ENCODE measurements around the gene DAB1. TPM values are rescaled to one million over a fixed set of nuclear protein-coding genes. Genes with fewer than 3 reads are reported as not detected.

Gene DAB1
- total and polyA plus RNA-seq, 10 of the 15 experiments (the other 5 are each of a cell fraction or from before 2014, with no cell fraction given) = 0.02 to 0.10 (median 0.03) TPM; not detected in 5

DNA sequence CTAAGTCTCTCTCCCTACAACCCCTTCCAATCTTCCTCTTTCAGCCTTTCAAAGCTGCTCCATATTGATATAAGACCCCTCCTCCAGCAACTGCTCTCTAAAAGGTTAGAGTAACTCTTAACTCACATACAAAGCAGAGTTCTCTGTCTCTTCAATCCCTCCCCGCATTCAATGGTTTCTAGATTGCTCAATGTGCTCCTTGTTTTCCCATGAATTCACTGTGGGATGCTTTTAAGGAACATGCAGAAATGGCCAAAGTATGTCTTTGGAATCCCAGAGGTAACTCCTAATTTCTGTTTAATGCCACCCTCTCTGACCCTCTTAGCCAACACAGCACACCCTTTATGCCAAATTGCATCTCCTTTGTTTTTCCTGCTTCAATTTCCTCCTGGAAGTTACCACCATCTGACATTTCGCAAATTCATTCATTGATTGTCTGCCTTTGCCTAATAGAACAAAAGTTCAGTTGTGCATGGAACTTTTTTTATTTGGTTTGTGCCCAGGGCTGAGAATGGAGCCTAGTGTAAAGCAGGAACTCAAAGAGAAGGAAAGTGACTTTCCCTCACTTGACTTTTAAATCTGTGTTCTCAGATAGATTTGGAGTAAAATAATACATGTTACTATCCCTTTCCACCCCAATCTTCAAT is 285.3 kb downstream of the DAB1 start:
- no peak for DNase-seq (ENCODE audit: low read depth, low spot score)
- intact Hi-C loops (cut with micrococcal nuclease; ENCODE audit: unreplicated experiment) (loop anchor here (1.0 kb wide), 1 partner anchor 30 kb away; no protein-coding TSS in a partner anchor), in situ Hi-C loops (cut with MboI) (no loop called here)
- no peaks in the 10 kb centered on the region for H3K36me3 ChIP-seq (ENCODE audit: control insufficient read depth in 2 of 2, insufficient read depth in 2 of 2, low read length in 1 of 2)
- ATAC-seq = no peak; the same call in 2 of the 3 replicates
- H3K27me3 ChIP-seq (replicated peaks in 1 of 2; ENCODE audit: control insufficient read depth in 2 of 2, insufficient read depth in 2 of 2, low read length in 1 of 2) = no peaks in the 10 kb centered on the region
- no peak overlapping the region for H3K4me3 ChIP-seq
- ChIA-PET CTCF (no interaction called here), SMC1A (ENCODE audit: uncharacterized antibody, unreplicated experiment) (no interaction called here), RAD21 (ENCODE audit: unreplicated experiment) (no interaction called here), POLR2A (interaction anchor here (1.2 kb wide), 1 partner anchor 66 kb away, joined by 4 read pairs; no protein-coding TSS in a partner anchor)
- no peaks in the 10 kb centered on the region for H3K9me3 ChIP-seq (replicated peaks; ENCODE audit: control insufficient read depth, insufficient read depth, low read length)
- H2AFZ ChIP-seq (ENCODE audit: control insufficient read depth, low read depth, low read length) = no peak overlapping the region
- no peak overlapping the region for H3K9ac ChIP-seq (ENCODE audit: control insufficient read depth, insufficient read depth, low read length)
- no peaks in the 10 kb centered on the region for H3K4me1 ChIP-seq (ENCODE audit: control insufficient read depth, insufficient read depth, low read length)
- H3K79me2 ChIP-seq (ENCODE audit: control insufficient read depth, insufficient read depth, low read length) = no peaks in the 10 kb centered on the region
- no peak overlapping the region for H3K4me2 ChIP-seq (ENCODE audit: control insufficient read depth, insufficient read depth)
- no TSS peak for BruUV-seq (replicated peaks)
- H3K27ac ChIP-seq (ENCODE audit: control insufficient read depth, insufficient read depth) = no peak overlapping the region
- no peak for FAIRE-seq
- 3% methylated on average over 2 of the region's 2 CpGs for WGBS (ENCODE audit: insufficient coverage, insufficient replicate concordance, low lambda C conversion rate, missing lambda C conversion rate)
- no peaks in the 10 kb centered on the region for H4K20me1 ChIP-seq (ENCODE audit: control insufficient read depth, insufficient read depth)
- TF ChIP-seq, protein P1, sequence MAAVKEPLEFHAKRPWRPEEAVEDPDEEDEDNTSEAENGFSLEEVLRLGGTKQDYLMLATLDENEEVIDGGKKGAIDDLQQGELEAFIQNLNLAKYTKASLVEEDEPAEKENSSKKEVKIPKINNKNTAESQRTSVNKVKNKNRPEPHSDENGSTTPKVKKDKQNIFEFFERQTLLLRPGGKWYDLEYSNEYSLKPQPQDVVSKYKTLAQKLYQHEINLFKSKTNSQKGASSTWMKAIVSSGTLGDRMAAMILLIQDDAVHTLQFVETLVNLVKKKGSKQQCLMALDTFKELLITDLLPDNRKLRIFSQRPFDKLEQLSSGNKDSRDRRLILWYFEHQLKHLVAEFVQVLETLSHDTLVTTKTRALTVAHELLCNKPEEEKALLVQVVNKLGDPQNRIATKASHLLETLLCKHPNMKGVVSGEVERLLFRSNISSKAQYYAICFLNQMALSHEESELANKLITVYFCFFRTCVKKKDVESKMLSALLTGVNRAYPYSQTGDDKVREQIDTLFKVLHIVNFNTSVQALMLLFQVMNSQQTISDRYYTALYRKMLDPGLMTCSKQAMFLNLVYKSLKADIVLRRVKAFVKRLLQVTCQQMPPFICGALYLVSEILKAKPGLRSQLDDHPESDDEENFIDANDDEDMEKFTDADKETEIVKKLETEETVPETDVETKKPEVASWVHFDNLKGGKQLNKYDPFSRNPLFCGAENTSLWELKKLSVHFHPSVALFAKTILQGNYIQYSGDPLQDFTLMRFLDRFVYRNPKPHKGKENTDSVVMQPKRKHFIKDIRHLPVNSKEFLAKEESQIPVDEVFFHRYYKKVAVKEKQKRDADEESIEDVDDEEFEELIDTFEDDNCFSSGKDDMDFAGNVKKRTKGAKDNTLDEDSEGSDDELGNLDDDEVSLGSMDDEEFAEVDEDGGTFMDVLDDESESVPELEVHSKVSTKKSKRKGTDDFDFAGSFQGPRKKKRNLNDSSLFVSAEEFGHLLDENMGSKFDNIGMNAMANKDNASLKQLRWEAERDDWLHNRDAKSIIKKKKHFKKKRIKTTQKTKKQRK (IDR thresholded peaks at IDR 0.05; ENCODE audit: low read depth, low read length) = no peak
- TF ChIP-seq SREBF1 (IDR thresholded peaks at IDR 0.05; ENCODE audit: low read length) (no peak), CBX3 (IDR thresholded peaks at IDR 0.05; ENCODE audit: borderline replicate concordance, low read depth) (no peak), ZZZ3 (IDR thresholded peaks at IDR 0.05; ENCODE audit: control insufficient read depth, insufficient read length, low read depth) (no peak), BRCA1 (IDR thresholded peaks at IDR 0.05; ENCODE audit: low read depth, low read length) (no peak), ZNF384 (IDR thresholded peaks at IDR 0.05; ENCODE audit: borderline replicate concordance, low read depth, low read length) (no peak), MXI1 (IDR thresholded peaks at IDR 0.05; ENCODE audit: low read depth, low read length) (no peak), MTA2 (IDR thresholded peaks at IDR 0.05; ENCODE audit: low read depth) (no peak), CREB1 (IDR thresholded peaks at IDR 0.05; ENCODE audit: low read depth) (no peak), RFX5 (IDR thresholded peaks at IDR 0.05; ENCODE audit: low read depth, low read length) (no peak)
- TF ChIP-seq, protein P2, sequence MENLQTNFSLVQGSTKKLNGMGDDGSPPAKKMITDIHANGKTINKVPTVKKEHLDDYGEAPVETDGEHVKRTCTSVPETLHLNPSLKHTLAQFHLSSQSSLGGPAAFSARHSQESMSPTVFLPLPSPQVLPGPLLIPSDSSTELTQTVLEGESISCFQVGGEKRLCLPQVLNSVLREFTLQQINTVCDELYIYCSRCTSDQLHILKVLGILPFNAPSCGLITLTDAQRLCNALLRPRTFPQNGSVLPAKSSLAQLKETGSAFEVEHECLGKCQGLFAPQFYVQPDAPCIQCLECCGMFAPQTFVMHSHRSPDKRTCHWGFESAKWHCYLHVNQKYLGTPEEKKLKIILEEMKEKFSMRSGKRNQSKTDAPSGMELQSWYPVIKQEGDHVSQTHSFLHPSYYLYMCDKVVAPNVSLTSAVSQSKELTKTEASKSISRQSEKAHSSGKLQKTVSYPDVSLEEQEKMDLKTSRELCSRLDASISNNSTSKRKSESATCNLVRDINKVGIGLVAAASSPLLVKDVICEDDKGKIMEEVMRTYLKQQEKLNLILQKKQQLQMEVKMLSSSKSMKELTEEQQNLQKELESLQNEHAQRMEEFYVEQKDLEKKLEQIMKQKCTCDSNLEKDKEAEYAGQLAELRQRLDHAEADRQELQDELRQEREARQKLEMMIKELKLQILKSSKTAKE (IDR thresholded peaks at IDR 0.05; ENCODE audit: low read depth, poor library complexity, severe bottlenecking) = no peak
- TF ChIP-seq, protein P3, sequence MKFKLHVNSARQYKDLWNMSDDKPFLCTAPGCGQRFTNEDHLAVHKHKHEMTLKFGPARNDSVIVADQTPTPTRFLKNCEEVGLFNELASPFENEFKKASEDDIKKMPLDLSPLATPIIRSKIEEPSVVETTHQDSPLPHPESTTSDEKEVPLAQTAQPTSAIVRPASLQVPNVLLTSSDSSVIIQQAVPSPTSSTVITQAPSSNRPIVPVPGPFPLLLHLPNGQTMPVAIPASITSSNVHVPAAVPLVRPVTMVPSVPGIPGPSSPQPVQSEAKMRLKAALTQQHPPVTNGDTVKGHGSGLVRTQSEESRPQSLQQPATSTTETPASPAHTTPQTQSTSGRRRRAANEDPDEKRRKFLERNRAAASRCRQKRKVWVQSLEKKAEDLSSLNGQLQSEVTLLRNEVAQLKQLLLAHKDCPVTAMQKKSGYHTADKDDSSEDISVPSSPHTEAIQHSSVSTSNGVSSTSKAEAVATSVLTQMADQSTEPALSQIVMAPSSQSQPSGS (IDR thresholded peaks at IDR 0.05; ENCODE audit: low read length) = no peak
- TF ChIP-seq, protein P4, sequence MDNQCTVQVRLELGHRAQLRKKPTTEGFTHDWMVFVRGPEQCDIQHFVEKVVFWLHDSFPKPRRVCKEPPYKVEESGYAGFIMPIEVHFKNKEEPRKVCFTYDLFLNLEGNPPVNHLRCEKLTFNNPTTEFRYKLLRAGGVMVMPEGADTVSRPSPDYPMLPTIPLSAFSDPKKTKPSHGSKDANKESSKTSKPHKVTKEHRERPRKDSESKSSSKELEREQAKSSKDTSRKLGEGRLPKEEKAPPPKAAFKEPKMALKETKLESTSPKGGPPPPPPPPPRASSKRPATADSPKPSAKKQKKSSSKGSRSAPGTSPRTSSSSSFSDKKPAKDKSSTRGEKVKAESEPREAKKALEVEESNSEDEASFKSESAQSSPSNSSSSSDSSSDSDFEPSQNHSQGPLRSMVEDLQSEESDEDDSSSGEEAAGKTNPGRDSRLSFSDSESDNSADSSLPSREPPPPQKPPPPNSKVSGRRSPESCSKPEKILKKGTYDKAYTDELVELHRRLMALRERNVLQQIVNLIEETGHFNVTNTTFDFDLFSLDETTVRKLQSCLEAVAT (IDR thresholded peaks at IDR 0.05) = no peak
- TF ChIP-seq, protein P5, sequence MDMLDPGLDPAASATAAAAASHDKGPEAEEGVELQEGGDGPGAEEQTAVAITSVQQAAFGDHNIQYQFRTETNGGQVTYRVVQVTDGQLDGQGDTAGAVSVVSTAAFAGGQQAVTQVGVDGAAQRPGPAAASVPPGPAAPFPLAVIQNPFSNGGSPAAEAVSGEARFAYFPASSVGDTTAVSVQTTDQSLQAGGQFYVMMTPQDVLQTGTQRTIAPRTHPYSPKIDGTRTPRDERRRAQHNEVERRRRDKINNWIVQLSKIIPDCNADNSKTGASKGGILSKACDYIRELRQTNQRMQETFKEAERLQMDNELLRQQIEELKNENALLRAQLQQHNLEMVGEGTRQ (IDR thresholded peaks at IDR 0.05; ENCODE audit: borderline replicate concordance, low read depth, low read length) = no peak
